ENCODE measurements around the gene FNDC10. TPM values are rescaled to one million over a fixed set of nuclear protein-coding genes. Genes with fewer than 3 reads are reported as not detected.
A peak's percentile ranks its signal among the peaks of the same experiment; 100 is the strongest.

FNDC10 gene
- total RNA-seq, 1 experiment from 2014 or later: not detected

- H3K9ac ChIP-seq (ENCODE audit: low read length): peak overlapping the region; percentile 97
- H3K27me3 ChIP-seq (ENCODE audit: low read length): no peaks in the 10 kb centered on the region
- peaks cover 4% of the 10 kb centered on the region; the same call in 1 of the 2 replicates for H3K36me3 ChIP-seq (ENCODE audit: insufficient read depth, low read length)
- no peaks in the 10 kb centered on the region for H3K9me3 ChIP-seq (ENCODE audit: low read length)
- H3K9me2 ChIP-seq (replicated peaks; ENCODE audit: insufficient read depth, low read length): no peaks in the 10 kb centered on the region
- H2AFZ ChIP-seq (ENCODE audit: low read length): peak overlapping the region; percentile 75
- peak overlapping the region; percentile 82 for H3K4me2 ChIP-seq (ENCODE audit: low read depth, low read length, poor library complexity, severe bottlenecking)
- peaks cover 51% of the 10 kb centered on the region for H3K79me2 ChIP-seq (ENCODE audit: low read length)
- H3K4me3 ChIP-seq (ENCODE audit: low read length): peak overlapping the region; percentile 76
- H3K27ac ChIP-seq (ENCODE audit: low read length): peak overlapping the region; percentile 19; the same call in 1 of the 2 replicates
- H3K4me1 ChIP-seq (ENCODE audit: low read length): peaks cover 16% of the 10 kb centered on the region
- DNase-seq: peak; percentile 92
- peaks cover 20% of the 10 kb centered on the region; the same call in 1 of the 2 replicates for H4K20me1 ChIP-seq (ENCODE audit: insufficient read depth, low read depth, low read length)
Observed at GRCh38 chr1:1573843-1574720, 25.9 kb downstream of the FNDC10 start.

- peaks cover 49% of the 10 kb centered on the region for H4K20me1 ChIP-seq (ENCODE audit: insufficient read depth, low read depth, low read length)
Observed at GRCh38 chr1:1569341-1569740, 30.6 kb downstream of the FNDC10 start.

GRCh38 chr1:1567891-1568291 lies 32.0 kb downstream of the FNDC10 start:
- no peak for DNase-seq
- H3K36me3 ChIP-seq (ENCODE audit: insufficient read depth, low read length): peaks cover 25% of the 10 kb centered on the region
- no peak overlapping the region for H3K4me2 ChIP-seq (ENCODE audit: low read depth, low read length, poor library complexity, severe bottlenecking)
- H2AFZ ChIP-seq (ENCODE audit: low read length): no peak overlapping the region
- no peak overlapping the region for H3K27ac ChIP-seq (ENCODE audit: low read length)
- H4K20me1 ChIP-seq (ENCODE audit: insufficient read depth, low read depth, low read length): peaks cover 48% of the 10 kb centered on the region
- peaks cover 3% of the 10 kb centered on the region; the same call in 1 of the 2 replicates for H3K4me1 ChIP-seq (ENCODE audit: low read length)
- H3K9ac ChIP-seq (ENCODE audit: low read length): no peak overlapping the region
- H3K9me3 ChIP-seq (ENCODE audit: low read length): no peaks in the 10 kb centered on the region
- no peaks in the 10 kb centered on the region for H3K9me2 ChIP-seq (replicated peaks; ENCODE audit: insufficient read depth, low read length)
- H3K27me3 ChIP-seq (ENCODE audit: low read length): no peaks in the 10 kb centered on the region
- no peak overlapping the region for H3K4me3 ChIP-seq (ENCODE audit: low read length)
- peaks cover 85% of the 10 kb centered on the region for H3K79me2 ChIP-seq (ENCODE audit: low read length)

More at GRCh38 chr1:1569341-1569740, 30.6 kb downstream of the FNDC10 start:
- no peak overlapping the region for H3K4me2 ChIP-seq (ENCODE audit: low read depth, low read length, poor library complexity, severe bottlenecking)
- no peak overlapping the region for H2AFZ ChIP-seq (ENCODE audit: low read length)
- peaks cover 95% of the 10 kb centered on the region for H3K79me2 ChIP-seq (ENCODE audit: low read length)
- peaks cover 11% of the 10 kb centered on the region for H3K4me1 ChIP-seq (ENCODE audit: low read length)
- DNase-seq: no peak
- H3K27ac ChIP-seq (ENCODE audit: low read length): no peak overlapping the region
- H3K9me3 ChIP-seq (ENCODE audit: low read length): no peaks in the 10 kb centered on the region
- H3K27me3 ChIP-seq (ENCODE audit: low read length): no peaks in the 10 kb centered on the region
- peaks cover 20% of the 10 kb centered on the region for H3K36me3 ChIP-seq (ENCODE audit: insufficient read depth, low read length)
- no peak overlapping the region for H3K4me3 ChIP-seq (ENCODE audit: low read length)
- no peak overlapping the region for H3K9ac ChIP-seq (ENCODE audit: low read length)
- no peaks in the 10 kb centered on the region for H3K9me2 ChIP-seq (replicated peaks; ENCODE audit: insufficient read depth, low read length)

- peaks cover 25% of the 10 kb centered on the region for H3K36me3 ChIP-seq (ENCODE audit: insufficient read depth, low read length)
- no peak overlapping the region for H3K4me2 ChIP-seq (ENCODE audit: low read depth, low read length, poor library complexity, severe bottlenecking)
- H3K79me2 ChIP-seq (ENCODE audit: low read length): peaks cover 79% of the 10 kb centered on the region
- H4K20me1 ChIP-seq (ENCODE audit: insufficient read depth, low read depth, low read length): peaks cover 48% of the 10 kb centered on the region
- H3K4me3 ChIP-seq (ENCODE audit: low read length): no peak overlapping the region
- H3K4me1 ChIP-seq (ENCODE audit: low read length): no peaks in the 10 kb centered on the region
- no peaks in the 10 kb centered on the region for H3K27me3 ChIP-seq (ENCODE audit: low read length)
- H3K27ac ChIP-seq (ENCODE audit: low read length): no peak overlapping the region
- no peak overlapping the region for H2AFZ ChIP-seq (ENCODE audit: low read length)
- no peaks in the 10 kb centered on the region for H3K9me2 ChIP-seq (replicated peaks; ENCODE audit: insufficient read depth, low read length)
- no peak overlapping the region for H3K9ac ChIP-seq (ENCODE audit: low read length)
- DNase-seq: no peak
- H3K9me3 ChIP-seq (ENCODE audit: low read length): no peaks in the 10 kb centered on the region
Observed at GRCh38 chr1:1567152-1567875, 32.6 kb downstream of the FNDC10 start.

GRCh38 chr1:1565340-1565739 lies 34.6 kb downstream of the FNDC10 start:
- peaks cover 25% of the 10 kb centered on the region for H3K36me3 ChIP-seq (ENCODE audit: insufficient read depth, low read length)
- no peak overlapping the region for H2AFZ ChIP-seq (ENCODE audit: low read length)
- no peaks in the 10 kb centered on the region for H3K27me3 ChIP-seq (ENCODE audit: low read length)
- H3K9me2 ChIP-seq (replicated peaks; ENCODE audit: insufficient read depth, low read length): no peaks in the 10 kb centered on the region
- no peak overlapping the region for H3K27ac ChIP-seq (ENCODE audit: low read length)
- DNase-seq: no peak
- H3K9ac ChIP-seq (ENCODE audit: low read length): no peak overlapping the region
- no peak overlapping the region for H3K4me2 ChIP-seq (ENCODE audit: low read depth, low read length, poor library complexity, severe bottlenecking)
- no peaks in the 10 kb centered on the region for H3K9me3 ChIP-seq (ENCODE audit: low read length)
- peaks cover 45% of the 10 kb centered on the region for H4K20me1 ChIP-seq (ENCODE audit: insufficient read depth, low read depth, low read length)
- H3K79me2 ChIP-seq (ENCODE audit: low read length): peaks cover 67% of the 10 kb centered on the region
- H3K4me3 ChIP-seq (ENCODE audit: low read length): no peak overlapping the region
- H3K4me1 ChIP-seq (ENCODE audit: low read length): no peaks in the 10 kb centered on the region

- no peak overlapping the region for H3K9ac ChIP-seq (ENCODE audit: low read length)
- no peak for DNase-seq
- no peak overlapping the region for H3K4me3 ChIP-seq (ENCODE audit: low read length)
- H3K36me3 ChIP-seq (ENCODE audit: insufficient read depth, low read length): peaks cover 25% of the 10 kb centered on the region
- H3K27me3 ChIP-seq (ENCODE audit: low read length): no peaks in the 10 kb centered on the region
- peaks cover 39% of the 10 kb centered on the region for H4K20me1 ChIP-seq (ENCODE audit: insufficient read depth, low read depth, low read length)
- H3K4me1 ChIP-seq (ENCODE audit: low read length): no peaks in the 10 kb centered on the region
- H3K9me3 ChIP-seq (ENCODE audit: low read length): no peaks in the 10 kb centered on the region
- no peaks in the 10 kb centered on the region for H3K9me2 ChIP-seq (replicated peaks; ENCODE audit: insufficient read depth, low read length)
- no peak overlapping the region for H2AFZ ChIP-seq (ENCODE audit: low read length)
- H3K4me2 ChIP-seq (ENCODE audit: low read depth, low read length, poor library complexity, severe bottlenecking): no peak overlapping the region
- H3K79me2 ChIP-seq (ENCODE audit: low read length): peaks cover 62% of the 10 kb centered on the region
- no peak overlapping the region for H3K27ac ChIP-seq (ENCODE audit: low read length)
Observed at GRCh38 chr1:1564268-1564667, 35.7 kb downstream of the FNDC10 start.

- DNase-seq: no peak
- Histone ChIP-seq H4K20me1 (ENCODE audit: insufficient read depth, low read depth, low read length) (peaks cover 37% of the 10 kb centered on the region), H3K79me2 (ENCODE audit: low read length) (peaks cover 56% of the 10 kb centered on the region)
Observed at GRCh38 chr1:1563688-1564087, 36.2 kb downstream of the FNDC10 start.

GRCh38 chr1:1562556-1563195 lies 37.3 kb downstream of the FNDC10 start:
- no peak overlapping the region for H3K4me2 ChIP-seq (ENCODE audit: low read depth, low read length, poor library complexity, severe bottlenecking)
- no peaks in the 10 kb centered on the region for H3K9me2 ChIP-seq (replicated peaks; ENCODE audit: insufficient read depth, low read length)
- H3K36me3 ChIP-seq (ENCODE audit: insufficient read depth, low read length): peaks cover 25% of the 10 kb centered on the region
- H3K9ac ChIP-seq (ENCODE audit: low read length): no peak overlapping the region
- H3K4me3 ChIP-seq (ENCODE audit: low read length): no peak overlapping the region
- H3K4me1 ChIP-seq (ENCODE audit: low read length): no peaks in the 10 kb centered on the region
- H4K20me1 ChIP-seq (ENCODE audit: insufficient read depth, low read depth, low read length): peaks cover 36% of the 10 kb centered on the region
- H3K79me2 ChIP-seq (ENCODE audit: low read length): peaks cover 47% of the 10 kb centered on the region
- no peaks in the 10 kb centered on the region for H3K27me3 ChIP-seq (ENCODE audit: low read length)
- no peak for DNase-seq
- H3K27ac ChIP-seq (ENCODE audit: low read length): no peak overlapping the region
- H3K9me3 ChIP-seq (ENCODE audit: low read length): no peaks in the 10 kb centered on the region
- H2AFZ ChIP-seq (ENCODE audit: low read length): no peak overlapping the region

More at GRCh38 chr1:1563688-1564087, 36.2 kb downstream of the FNDC10 start:
- Histone ChIP-seq H3K36me3 (ENCODE audit: insufficient read depth, low read length) (peaks cover 25% of the 10 kb centered on the region), H3K27ac (ENCODE audit: low read length) (no peak overlapping the region), H3K4me2 (ENCODE audit: low read depth, low read length, poor library complexity, severe bottlenecking) (no peak overlapping the region), H3K9me3 (ENCODE audit: low read length) (no peaks in the 10 kb centered on the region), H3K9ac (ENCODE audit: low read length) (no peak overlapping the region), H3K4me3 (ENCODE audit: low read length) (no peak overlapping the region), H3K9me2 (replicated peaks; ENCODE audit: insufficient read depth, low read length) (no peaks in the 10 kb centered on the region), H2AFZ (ENCODE audit: low read length) (no peak overlapping the region), H3K4me1 (ENCODE audit: low read length) (no peaks in the 10 kb centered on the region), H3K27me3 (ENCODE audit: low read length) (no peaks in the 10 kb centered on the region)
